ENCODE measurements around the gene F12.

GRCh38 chr5:177359860-177360259, 49.5 kb downstream of the F12 start:
- TF ChIP-seq CTCF (IDR thresholded peaks at IDR 0.05; ENCODE audit: low read depth, low read length) (no peak), POLR2A (IDR thresholded peaks at IDR 0.05; ENCODE audit: extremely low read depth, insufficient read length) (no peak), MAX (IDR thresholded peaks at IDR 0.05; ENCODE audit: low read depth, low read length) (no peak), MYC (IDR thresholded peaks at IDR 0.05; ENCODE audit: low read depth, low read length) (no peak)

Data from NB4 (cell line).